ENCODE data around the gene CCDC192.
"Not testable (repeated sequence)": the region's sequence is repeated elsewhere in the genome, so short reads cannot be mapped to it uniquely, and the experiment has no call there.

CCDC192 gene

DNA sequence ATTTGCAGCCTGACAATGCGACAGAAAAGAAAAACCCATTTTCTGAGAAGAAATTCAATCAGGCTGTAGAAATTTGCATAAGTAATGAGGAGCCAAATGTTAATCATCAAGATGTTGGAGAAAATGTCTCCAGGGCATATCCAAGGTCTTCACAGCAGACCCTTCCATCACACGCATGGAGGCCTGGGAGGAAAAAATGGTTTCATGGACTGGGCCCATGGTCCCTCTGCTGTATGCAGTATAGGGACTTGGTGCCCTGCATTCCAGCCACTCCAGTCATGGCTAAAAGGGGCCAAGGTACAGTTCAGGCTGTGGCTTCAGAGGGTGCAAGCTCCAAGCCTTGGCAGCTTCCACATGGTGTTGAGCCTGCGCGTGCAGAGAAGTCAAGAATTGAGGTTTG is 73.3 kb downstream of the CCDC192 start:
- TF ChIP-seq PATZ1 (CRISPR knock-in tag; IDR thresholded peaks at IDR 0.05; ENCODE audit: borderline replicate concordance) (no peak), ZFP30 (CRISPR knock-in tag; IDR thresholded peaks at IDR 0.05) (no peak), ESRRG (CRISPR knock-in tag; IDR thresholded peaks at IDR 0.05) (no peak), RARB (CRISPR knock-in tag; IDR thresholded peaks at IDR 0.05) (no peak), TOX (CRISPR knock-in tag; IDR thresholded peaks at IDR 0.05; ENCODE audit: borderline replicate concordance) (no peak), SNAI2 (CRISPR knock-in tag; IDR thresholded peaks at IDR 0.05) (no peak), POU6F1 (CRISPR knock-in tag; IDR thresholded peaks at IDR 0.05; ENCODE audit: borderline replicate concordance, low read depth) (no peak), CSDC2 (CRISPR knock-in tag; IDR thresholded peaks at IDR 0.05) (no peak), ISL1 (CRISPR knock-in tag; IDR thresholded peaks at IDR 0.05) (no peak), ZFP3 (CRISPR knock-in tag; IDR thresholded peaks at IDR 0.05) (no peak), OSR1 (CRISPR knock-in tag; IDR thresholded peaks at IDR 0.05) (no peak), ZNF565 (CRISPR knock-in tag; conservative IDR thresholded peaks at IDR 0.05; ENCODE audit: low read depth) (no peak), ZC3H10 (CRISPR knock-in tag; IDR thresholded peaks at IDR 0.05) (no peak), ARNTL (CRISPR knock-in tag; IDR thresholded peaks at IDR 0.05; ENCODE audit: borderline replicate concordance, low read depth) (no peak), BACH2 (CRISPR knock-in tag; IDR thresholded peaks at IDR 0.05; ENCODE audit: borderline replicate concordance) (no peak)
- TF ChIP-seq, protein P1, sequence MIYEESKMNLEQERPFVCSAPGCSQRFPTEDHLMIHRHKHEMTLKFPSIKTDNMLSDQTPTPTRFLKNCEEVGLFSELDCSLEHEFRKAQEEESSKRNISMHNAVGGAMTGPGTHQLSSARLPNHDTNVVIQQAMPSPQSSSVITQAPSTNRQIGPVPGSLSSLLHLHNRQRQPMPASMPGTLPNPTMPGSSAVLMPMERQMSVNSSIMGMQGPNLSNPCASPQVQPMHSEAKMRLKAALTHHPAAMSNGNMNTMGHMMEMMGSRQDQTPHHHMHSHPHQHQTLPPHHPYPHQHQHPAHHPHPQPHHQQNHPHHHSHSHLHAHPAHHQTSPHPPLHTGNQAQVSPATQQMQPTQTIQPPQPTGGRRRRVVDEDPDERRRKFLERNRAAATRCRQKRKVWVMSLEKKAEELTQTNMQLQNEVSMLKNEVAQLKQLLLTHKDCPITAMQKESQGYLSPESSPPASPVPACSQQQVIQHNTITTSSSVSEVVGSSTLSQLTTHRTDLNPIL (CRISPR knock-in tag; IDR thresholded peaks at IDR 0.05; ENCODE audit: low read depth): no peak
- no peak for ATAC-seq

DNA sequence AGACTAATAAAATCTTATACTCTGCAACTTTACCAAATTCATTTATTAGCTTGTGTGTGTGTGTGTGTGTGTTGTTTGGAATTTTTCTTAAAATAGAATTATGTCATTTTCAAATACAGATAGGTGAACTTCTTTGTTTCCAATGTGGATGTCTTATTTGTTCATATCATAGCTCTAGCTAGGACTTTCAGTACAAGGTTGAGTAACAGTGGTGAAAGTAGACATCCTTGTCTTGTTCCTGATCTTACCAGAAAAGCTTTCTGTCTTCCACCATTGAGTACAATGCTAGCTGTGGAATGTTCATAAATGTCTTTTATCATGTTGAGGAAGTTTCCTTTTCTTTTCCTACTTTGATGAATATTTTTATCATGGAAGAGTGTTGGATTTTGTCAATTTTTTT is 74.8 kb downstream of the CCDC192 start:
- ATAC-seq: no peak
- TF ChIP-seq ZC3H10 (CRISPR knock-in tag; IDR thresholded peaks at IDR 0.05) (no peak), ZNF565 (CRISPR knock-in tag; conservative IDR thresholded peaks at IDR 0.05; ENCODE audit: low read depth) (no peak), ESRRG (CRISPR knock-in tag; IDR thresholded peaks at IDR 0.05) (no peak), ZNF8 (CRISPR knock-in tag; IDR thresholded peaks at IDR 0.05) (no peak), ARNTL (CRISPR knock-in tag; IDR thresholded peaks at IDR 0.05; ENCODE audit: borderline replicate concordance, low read depth) (no peak), PATZ1 (CRISPR knock-in tag; IDR thresholded peaks at IDR 0.05; ENCODE audit: borderline replicate concordance) (no peak)
- TF ChIP-seq, protein P2, sequence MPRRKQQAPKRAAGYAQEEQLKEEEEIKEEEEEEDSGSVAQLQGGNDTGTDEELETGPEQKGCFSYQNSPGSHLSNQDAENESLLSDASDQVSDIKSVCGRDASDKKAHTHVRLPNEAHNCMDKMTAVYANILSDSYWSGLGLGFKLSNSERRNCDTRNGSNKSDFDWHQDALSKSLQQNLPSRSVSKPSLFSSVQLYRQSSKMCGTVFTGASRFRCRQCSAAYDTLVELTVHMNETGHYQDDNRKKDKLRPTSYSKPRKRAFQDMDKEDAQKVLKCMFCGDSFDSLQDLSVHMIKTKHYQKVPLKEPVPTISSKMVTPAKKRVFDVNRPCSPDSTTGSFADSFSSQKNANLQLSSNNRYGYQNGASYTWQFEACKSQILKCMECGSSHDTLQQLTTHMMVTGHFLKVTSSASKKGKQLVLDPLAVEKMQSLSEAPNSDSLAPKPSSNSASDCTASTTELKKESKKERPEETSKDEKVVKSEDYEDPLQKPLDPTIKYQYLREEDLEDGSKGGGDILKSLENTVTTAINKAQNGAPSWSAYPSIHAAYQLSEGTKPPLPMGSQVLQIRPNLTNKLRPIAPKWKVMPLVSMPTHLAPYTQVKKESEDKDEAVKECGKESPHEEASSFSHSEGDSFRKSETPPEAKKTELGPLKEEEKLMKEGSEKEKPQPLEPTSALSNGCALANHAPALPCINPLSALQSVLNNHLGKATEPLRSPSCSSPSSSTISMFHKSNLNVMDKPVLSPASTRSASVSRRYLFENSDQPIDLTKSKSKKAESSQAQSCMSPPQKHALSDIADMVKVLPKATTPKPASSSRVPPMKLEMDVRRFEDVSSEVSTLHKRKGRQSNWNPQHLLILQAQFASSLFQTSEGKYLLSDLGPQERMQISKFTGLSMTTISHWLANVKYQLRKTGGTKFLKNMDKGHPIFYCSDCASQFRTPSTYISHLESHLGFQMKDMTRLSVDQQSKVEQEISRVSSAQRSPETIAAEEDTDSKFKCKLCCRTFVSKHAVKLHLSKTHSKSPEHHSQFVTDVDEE (CRISPR knock-in tag; IDR thresholded peaks at IDR 0.05): no peak

DNA sequence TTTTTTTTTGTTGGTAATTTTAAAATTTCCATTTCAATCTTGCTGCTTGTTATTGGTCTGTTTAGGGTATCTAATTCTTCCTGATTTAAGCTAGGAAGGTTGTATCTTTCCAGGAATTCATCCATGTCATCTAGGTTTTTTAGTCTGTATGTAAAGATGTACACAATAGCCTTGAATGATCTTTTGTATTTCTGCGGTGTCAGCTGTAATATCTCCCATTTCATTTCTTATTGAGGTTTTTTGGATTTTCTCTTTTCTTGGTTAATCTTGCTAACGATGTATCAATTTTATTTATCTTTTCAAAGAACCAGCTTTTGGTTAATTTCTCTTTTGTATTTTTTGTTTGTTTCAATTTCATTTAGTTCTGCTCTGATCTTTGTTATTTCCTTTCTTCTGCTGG is 79.3 kb downstream of the CCDC192 start:
- not testable (repeated sequence) for ATAC-seq

Measured in SK-N-SH treated with all-trans-retinoic acid at 6 μM for 48 hours (cell line).